IPS-18c (cell line): ENCODE measurements around the gene OGFRL1.

ENCODE experiments used
- H3K4me3 ChIP-seq: 2 replicates; pipeline ENCODE4 v1.7.0; 2013; ENCODE audit warnings: low read depth, mild to moderate bottlenecking, low read length, moderate library complexity; ENCODE audit not compliant: insufficient read depth
- H3K9me3 ChIP-seq: one replicate; pipeline ENCODE4 v1.6.1; 2013; ENCODE audit warnings: mild to moderate bottlenecking, low read length, moderate library complexity; ENCODE audit not compliant: control insufficient read depth, insufficient read depth

The OGFRL1 gene

DNA sequence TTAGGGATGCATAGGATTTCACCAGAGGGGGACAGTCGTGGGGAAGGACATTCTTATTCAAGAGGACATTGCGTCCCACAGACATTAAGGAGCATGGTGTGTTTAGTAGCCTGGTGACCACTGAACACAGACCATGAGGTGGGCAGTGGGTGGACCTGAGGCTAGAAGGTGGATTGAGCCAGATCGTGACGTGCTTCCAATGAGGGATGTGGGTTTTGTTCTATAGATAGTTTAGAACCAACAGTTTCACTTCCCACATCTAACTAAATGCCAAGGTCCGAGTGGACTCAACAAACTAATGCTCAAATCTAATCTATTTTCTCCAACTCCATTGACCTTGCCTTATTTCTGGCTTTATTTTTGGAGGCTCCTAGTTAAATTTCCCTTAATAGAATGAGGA, 58.5 kb downstream of the OGFRL1 start:
- H3K9me3 ChIP-seq = no peaks in the 10 kb centered on the region
- no peak overlapping the region for H3K4me3 ChIP-seq

- H3K9me3 ChIP-seq = no peaks in the 10 kb centered on the region
- H3K4me3 ChIP-seq = no peak overlapping the region
Measured at GRCh38 chr6:71349395-71349794, 60.8 kb downstream of the OGFRL1 start.

DNA sequence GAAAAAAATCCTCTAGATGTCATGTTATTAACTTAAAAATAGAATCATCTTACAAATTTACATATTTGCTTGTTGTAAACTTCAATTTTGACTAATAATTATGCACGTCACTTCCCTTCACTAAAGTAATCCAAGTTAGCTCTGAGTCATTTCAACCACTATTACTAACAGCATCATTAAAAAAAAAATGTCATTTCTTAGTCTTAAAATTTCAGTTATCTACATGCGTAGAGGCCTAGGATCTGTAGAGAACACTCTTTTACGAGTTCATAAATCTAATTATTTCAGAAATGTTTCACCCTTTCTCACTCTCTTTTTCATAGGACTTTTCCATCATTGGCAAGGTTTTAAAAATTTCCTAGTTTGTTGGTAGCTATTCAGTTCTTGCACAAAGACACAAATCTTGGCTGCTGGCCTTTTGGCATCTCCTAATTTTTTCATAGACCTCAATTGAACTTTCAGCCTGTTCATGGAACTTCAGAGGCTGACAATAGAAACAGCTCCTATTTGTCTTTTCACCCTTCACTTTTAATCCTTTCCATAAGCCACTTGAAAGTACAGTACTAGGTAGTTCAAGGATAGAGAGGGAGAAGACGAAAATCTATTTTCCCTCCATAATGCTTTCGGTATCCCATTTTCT, 61.5 kb downstream of the OGFRL1 start:
- Histone ChIP-seq H3K4me3 (no peak overlapping the region), H3K9me3 (no peaks in the 10 kb centered on the region)

- H3K4me3 ChIP-seq = no peak overlapping the region
- no peaks in the 10 kb centered on the region for H3K9me3 ChIP-seq
Measured at GRCh38 chr6:71351190-71351589, 62.6 kb downstream of the OGFRL1 start.
